Stimulated activated CD8-positive, alpha-beta memory T cell treated with anti-CD3 and anti-CD28 coated beads, Interleukin-4, amount 100 ng/mL, for 1 hour (primary cell): Measurements from ENCODE around the gene NAA30.

Experiments
- DNase-seq, 2 donors: peaks; one replicate each; pipeline ENCODE4 v3.0.0-alpha.2; 2020; ENCODE audit warnings: low read depth in 2 of 2, low spot score in 1 of 2

The NAA30 gene

DNA sequence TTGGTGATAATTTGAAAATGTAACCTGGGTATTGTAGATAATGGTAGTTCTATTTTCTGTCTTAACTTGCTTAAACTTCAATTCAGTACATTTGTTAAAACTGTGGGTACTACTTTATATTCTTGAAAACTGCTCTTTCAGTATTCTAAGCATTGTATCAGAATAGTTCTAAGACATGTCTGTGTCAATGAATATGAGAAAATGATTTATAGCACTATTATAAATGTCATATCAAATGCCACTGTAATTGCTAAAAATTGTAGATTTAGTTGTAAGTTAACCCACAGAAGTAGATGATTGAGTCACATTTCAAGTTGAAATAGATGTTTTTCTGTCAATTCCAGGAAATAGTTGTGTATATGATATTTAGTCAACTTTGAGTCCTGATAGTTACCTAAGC, 2.4 kb downstream of the NAA30 start:
- no peak for DNase-seq

DNA sequence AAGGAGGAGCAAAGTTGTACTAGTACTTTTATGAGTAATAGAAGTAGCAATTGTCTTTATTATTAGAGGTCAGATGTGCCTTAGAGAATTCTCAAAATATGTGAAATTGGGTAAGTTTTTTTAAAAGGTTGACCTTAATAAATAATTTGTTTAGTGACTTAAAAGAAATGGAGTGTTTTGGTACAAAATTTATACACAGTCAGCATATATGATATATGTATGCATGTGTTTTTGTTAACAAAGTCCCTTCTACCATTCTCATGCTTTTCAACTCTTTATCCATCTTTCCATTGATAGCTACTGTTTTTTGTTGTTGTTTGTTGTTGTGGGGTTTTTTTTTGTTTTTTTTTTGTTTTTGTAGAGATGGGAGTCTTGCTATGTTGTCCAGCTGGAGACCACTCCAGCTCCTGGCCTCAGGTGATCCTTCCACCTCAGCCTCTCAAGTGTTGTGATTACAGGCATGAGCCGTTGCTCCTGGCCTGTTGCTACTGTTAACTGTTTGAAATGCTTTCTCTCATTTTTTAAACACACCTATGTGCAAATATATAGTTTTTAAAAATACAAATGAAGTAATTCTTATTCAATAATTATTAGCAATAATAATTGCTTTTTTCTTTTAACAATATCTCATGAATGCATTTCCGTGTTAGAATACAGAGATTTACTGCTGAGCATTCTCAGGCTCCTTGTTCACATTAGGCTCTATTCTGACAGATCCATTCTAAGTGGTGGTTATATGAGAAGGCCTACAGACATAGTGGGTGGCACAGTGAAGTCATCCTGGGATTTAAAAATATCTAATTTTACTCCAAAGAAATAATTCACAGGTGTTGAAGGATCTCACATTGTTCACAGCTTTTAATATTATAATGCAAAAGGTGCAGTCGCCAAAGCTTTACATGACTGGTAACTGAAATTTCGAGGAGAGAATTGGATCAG, 10.4 kb downstream of the NAA30 start:
- DNase-seq = no peak

DNA sequence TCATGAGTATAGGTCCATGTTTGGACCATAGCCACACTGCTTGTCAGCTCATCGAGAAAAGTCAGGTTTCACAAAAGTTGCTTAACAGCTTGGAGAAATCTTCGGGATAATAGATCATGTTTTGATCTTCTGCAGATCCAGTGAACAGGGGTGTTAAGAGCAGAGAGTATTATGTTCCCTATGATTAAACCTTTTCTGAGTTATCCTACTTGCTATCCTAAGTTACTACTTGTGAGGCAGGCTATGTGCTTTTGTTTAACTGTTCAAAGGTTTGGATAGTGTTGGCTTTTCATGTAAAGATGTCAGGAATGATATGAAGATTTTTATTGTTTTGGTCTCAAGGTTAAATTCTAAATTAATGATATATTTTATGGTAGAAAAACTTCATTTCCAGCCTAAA, 11.1 kb downstream of the NAA30 start:
- no peak for DNase-seq

DNA sequence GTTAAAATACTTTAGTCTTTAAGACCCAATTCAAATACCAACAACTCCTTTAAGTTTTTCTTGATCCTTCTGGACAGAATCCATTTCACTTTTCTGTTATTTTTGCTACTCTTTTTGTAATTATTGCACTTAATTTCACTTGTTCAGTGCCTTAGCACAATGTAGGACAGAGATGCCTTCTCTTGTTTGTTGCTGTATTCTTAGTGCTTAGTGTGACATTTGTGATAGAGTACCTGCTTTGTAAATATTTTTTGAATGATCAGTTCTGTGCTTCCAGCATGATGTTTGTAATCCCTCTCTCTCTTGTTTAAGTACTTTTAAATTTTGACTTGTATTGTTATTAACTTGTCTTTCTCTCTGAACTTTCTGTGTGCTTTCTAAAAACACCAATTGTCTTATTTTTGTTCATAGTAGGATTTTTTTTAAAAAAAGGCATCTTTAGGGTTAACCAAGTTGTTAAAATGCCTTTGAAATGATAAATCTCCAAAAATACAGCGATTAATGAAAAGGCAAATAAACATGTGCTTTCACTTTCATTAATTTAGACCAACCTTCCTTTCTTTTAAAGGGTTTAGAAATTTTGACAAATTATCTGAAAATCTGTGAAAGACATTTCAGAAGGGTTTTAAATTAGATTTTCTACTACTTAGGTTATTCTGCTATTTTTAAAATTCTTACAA, 11.9 kb downstream of the NAA30 start:
- no peak for DNase-seq

DNA sequence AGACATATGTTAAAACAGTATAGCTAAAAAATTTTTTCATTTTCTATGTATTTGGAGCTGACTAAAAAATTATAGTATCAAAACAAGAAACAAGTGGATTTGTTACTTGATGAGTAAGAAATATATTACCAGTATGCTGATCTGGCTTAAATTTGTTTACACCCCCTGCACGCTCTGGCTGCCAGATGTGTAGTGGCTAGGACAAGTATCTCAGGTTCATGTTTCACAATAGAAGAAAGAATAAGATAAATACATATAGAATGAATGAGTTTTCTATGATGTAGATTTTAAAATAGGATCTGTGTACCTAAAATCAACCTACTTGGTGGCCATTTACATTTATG, 13.1 kb downstream of the NAA30 start:
- no peak for DNase-seq

DNA sequence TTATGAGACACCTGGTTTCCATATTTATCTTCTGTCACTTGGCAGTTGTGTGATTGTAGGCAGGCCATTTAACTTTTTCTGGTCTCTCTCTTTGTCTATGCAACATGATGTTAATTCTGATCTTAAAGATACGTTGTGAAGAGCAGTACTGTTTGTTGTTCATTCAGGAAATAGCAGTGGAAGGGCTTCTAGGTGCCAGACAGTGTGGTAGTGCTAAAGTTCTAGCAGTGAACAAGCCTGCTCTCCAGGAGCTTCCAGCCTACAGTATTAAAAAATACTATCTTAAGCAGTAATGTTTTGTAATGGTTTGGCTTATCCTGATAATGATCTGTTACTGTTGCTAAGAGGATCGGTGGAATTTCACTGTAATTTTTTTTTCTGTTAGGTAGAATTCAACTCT, 15.2 kb downstream of the NAA30 start:
- DNase-seq = no peak

DNA sequence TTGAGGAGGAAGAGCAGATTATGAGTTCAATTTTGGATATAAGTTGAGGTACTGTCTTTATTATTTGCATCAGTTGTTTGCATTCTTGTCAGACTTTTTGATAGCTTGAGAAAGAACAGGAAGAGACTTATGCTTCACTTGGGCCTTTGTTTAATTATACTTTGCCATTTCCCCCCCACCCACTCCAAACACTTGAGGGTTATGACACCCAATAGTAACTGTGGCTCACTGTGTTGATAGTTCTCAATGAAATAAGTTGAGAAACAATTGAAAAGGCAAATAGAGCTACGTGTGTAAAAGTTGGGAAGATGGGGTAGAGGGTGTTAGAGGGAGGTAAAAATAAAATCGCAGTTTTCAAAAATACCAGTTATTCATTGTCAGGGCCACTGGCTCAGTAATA, 17.7 kb downstream of the NAA30 start:
- DNase-seq = no peak

DNA sequence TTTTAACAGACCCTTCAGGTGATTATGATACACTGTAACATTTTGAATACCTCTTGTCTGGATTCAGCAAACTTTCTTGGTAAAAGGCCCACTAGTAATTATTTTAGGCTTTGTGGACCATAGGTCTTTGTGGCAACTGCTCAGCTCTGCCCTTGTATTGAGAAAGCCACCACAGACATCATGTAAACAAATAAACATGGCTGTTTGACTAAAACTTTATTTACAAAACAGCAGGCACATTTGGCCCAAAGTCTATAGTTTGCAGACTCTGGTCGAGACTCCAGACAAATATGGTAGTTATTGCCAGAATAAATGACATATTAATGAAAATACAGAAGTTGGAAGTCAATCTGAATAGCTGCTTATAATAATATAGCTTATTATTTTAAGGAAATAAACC, 18.2 kb downstream of the NAA30 start:
- DNase-seq = no peak

DNA sequence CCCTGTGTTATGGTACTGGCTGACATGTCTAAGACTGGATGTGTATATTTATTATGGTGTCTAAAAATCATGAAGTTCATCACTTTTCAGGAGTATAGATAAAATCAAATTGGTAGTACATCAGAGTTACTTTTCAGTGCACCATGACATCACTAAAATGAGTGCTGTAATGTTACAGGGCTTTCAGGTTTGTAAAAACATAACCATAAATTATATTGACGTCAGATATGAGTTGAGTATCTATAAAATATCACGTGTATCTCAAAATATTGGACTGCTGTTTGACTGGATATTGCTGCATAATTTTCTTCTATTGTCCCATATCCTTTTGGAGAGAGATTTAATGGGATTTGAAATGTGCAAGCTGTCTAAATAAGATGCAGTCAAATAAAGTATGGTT, 22.0 kb downstream of the NAA30 start:
- DNase-seq = no peak

DNA sequence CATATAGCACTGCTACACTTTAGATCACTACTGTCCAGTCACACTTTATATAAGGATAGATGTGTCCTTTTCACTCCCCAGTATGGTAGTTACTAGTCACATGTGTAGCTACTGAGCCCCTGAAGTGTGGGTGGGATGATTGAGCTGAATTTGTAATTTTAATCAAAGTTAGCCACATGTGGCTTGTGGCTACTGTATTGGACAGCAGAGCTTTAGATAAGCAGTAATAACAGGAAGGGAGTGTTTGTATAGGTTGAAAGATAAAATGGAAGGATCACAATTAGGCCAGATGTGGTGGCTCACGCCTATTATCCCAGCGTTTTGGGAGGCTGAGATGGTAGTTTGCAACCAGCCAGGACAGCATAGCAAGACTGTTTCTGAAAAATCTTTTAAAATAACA, 23.5 kb downstream of the NAA30 start:
- DNase-seq = no peak

DNA sequence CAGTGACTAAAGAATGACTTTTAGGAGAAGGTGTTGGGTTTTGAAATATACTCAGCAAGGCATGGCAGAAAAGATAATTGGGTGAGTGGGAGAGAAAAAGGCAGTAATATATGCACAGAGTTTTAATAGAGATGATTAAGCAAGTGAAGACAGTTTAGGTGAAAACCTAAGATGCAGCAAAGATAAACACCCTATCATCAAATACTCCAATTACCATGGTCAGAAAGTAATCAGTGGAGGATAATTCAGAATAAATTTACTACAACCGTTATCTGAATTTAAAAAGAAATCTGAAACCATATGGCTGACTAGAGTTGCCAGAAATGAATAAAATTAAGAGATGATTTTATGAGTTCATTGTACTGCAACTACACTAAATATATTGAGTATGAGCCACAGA, 26.8 kb downstream of the NAA30 start:
- no peak for DNase-seq

DNA sequence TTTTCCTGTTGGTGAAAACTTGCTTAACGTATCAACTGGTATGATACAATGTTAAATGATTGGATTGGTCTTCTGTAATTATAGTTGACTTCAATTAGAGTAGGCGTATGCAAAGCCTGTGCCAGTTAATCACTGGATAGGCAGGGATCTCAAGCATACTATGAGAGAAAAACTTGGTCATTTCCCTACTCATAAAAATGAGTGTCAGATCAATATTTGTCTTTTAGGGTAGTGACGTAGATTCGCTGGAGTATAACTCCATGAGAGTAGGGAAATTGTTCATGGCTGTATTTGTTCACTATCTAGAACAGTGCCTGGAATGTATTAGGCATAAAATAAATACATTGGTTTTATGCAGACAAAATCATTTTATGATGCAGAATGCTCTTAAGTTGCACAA, 28.6 kb downstream of the NAA30 start:
- no peak for DNase-seq

DNA sequence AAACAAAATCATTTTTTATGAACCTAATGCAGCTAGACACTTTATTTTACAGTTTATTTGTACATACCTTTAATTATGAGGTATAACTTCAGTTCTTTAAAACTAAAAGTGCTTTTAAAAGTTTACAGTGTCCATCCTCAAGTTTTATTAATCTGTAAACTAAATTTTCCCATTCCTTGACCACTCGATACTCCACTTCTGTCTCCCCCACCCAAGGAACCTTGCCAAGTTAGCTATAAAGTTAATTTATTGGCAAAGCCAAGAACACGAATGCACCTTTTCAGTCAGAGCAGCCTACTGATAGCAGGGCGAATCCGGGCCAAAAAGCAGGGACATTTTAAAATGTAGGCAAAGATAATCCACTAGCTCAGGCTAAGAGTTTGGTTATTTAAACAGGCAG, 29.6 kb downstream of the NAA30 start:
- DNase-seq = no peak

DNA sequence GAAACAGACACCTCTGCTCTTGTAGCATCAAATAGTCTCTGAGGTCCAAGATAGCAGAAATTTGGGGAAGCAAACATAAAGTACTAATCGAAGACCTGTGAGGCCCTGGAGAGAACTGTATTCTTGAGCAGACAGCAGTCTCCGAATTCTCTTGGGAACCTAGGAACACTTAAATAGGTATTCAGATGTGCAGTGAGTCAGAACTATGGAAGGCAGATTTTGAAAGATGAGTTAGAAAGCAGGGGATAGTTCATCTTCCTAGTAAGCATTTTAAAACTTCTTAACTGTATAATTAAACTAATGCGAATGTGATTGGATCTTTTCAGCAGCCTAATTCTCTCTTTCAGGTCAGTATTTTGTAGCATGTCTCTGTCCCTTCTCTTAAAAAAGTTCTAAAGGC, 30.6 kb downstream of the NAA30 start:
- no peak for DNase-seq

DNA sequence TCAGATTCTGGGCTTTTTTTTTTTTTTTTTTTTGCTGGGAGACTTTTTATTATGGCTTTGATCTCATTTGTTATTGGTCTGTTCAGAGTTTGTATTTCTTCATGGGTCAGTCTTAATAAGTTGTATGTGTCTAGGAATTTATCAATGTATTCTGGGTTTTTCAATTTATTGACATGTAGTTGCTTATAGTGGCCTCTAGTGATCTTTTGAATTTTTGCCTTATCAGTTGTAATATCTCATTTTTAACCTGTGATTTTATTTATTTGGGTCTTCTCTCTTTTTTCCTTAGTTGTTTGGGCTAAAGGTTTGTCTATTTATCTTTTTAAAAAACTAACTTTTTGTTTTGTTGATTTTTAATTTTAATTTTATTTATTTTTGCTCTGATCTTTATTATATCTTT, 45.5 kb downstream of the NAA30 start:
- no peak for DNase-seq

DNA sequence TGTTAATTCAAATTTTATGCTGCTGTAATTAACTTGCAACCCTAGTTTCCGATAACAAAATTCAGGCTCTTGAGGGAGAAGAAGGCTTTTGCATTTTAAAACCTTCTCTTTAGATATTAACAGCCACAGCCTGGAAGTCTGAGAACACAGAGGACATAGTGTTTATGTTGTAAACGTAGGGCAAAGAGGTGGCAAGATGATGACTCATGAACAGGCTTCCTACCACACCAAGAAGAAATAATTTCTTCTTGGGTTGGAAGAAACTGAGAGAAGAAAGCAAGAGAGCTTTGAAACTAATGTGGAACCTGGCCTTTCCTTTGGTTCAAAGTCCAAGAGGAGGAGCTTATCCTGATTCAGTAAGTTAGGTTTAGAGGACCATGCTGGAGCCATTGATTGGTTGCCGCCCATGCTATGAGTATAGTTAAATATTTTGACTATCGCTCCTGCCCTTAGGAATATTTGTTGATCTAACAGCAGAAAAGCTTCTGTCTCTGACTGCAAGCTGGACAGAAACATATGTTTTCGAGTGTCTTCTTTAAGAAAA, 71.5 kb downstream of the NAA30 start:
- DNase-seq = no peak

DNA sequence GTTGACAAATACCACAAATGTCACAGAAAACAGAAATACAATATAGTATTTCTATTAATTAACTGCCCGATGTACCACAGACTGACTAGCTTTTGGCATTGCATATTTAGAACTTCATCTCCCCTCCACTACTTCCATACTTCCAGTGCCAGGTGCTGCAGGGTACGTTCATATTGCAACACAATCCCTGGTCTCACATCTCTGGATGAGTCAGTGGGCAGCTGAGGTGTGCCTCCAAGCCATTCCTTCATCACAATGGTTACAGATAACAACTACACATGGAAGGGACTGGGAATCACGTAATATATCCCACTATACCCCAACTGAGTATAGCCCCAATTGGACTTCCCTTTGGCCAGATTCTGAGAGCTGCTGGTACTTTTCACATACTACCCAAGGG, 72.2 kb downstream of the NAA30 start:
- no peak for DNase-seq

DNA sequence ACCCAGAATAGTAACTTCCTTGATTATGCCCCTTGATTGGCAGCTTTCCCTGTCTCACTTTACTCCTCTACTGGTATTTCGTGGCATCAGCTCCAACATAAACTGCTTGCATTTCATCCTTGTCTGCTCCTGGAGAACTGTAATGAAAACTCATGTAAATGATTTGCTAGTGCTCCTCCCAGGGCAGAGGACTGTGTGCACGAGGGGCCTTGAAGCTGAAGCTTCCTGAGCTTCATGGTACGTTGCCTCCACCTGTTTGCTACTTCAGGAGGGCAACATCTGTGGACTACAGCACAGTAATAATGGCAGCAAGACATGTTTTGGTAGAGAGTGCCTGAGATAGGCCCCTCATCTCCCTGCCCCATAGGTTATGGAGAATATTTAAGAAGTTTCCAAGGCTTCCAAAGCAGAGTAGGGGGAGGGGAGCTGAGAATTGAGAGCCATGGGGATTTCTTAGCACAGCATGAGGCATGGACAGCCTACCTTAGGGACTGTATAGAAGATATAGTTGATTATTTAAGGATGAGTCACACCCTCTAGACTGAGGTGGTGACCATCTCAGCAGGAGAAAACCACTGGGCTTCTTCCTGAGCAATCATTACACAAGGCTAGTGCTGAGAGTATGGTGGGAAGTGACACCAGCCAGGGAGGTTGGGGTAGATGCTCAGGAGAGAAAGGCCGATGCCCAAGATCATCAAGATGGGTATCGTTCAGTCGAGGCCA, 73.8 kb downstream of the NAA30 start:
- no peak for DNase-seq
